Right lobe of liver (tissue), 6 donors: ENCODE data around the gene GRID1. TPM values are rescaled to one million over a fixed set of nuclear protein-coding genes. Genes with fewer than 3 reads are reported as not detected.

Experiments
- ATAC-seq, 4 donors: fragments of 200-7000 bp; cut with Tn5 transposase; one replicate each; pipeline ENCODE4 v1.9.1; 2020; ENCODE audit warnings: mild to moderate bottlenecking in 4 of 4, moderate library complexity in 4 of 4
- DNase-seq, 3 donors: peaks; one replicate each; pipeline ENCODE4 v3.0.0-alpha.2; 2020
- H3K27ac ChIP-seq, 3 donors: fragments of 200-600 bp; one replicate each; pipeline ENCODE4 v1.8.0; 2022
- H3K27me3 ChIP-seq, 2 donors: fragments of 200-600 bp; one replicate each; pipeline ENCODE4 v1.8.0; 2022
- H3K36me3 ChIP-seq, 4 donors: fragments of 200-600 bp; sonication (generic) in 1 of 4; one replicate each; pipeline versions ENCODE4 v1.5.1 to v1.8.0; 2017 to 2022; ENCODE audit warnings: control low read depth in 1 of 4
- H3K4me1 ChIP-seq, 4 donors: fragments of 200-600 bp; sonication (generic) in 1 of 4; one replicate each; pipeline versions ENCODE4 v1.5.1 to v1.8.0; 2017 to 2022; ENCODE audit warnings: control low read depth in 1 of 4
- H3K4me3 ChIP-seq, 3 donors: fragments of 200-600 bp; one replicate each; pipeline ENCODE4 v1.8.0; 2022
- H3K9me3 ChIP-seq, 4 donors: fragments of 200-600 bp; sonication (generic) in 1 of 4; one replicate each; pipeline versions ENCODE4 v1.5.1 to v1.8.0; 2017 to 2022; ENCODE audit warnings: control low read depth in 1 of 4
- CTCF ChIP-seq, 4 donors: fragments of 200-600 bp in 3 of 4; fragments of 450-650 bp in 1 of 4; IDR thresholded peaks; one replicate each; pipeline versions ENCODE4 v1.5.1 to v1.8.0; 2016 to 2022; ENCODE audit warnings: antibody characterized with exemption in 4 of 4, mild to moderate bottlenecking in 2 of 4
- POLR2A ChIP-seq: fragments of 450-650 bp; IDR thresholded peaks from one replicate; pipeline ENCODE4 v1.6.1; 2017; ENCODE audit warnings: antibody characterized with exemption, mild to moderate bottlenecking
- WGBS: methylation state at CpG from one replicate; pipeline ENCODE4 v1.1.6; 2018; ENCODE audit warnings: low coverage, low lambda C conversion rate; ENCODE audit not compliant: insufficient coverage; ENCODE audit errors: missing lambda C conversion rate; 5-methylcytosine and 5-hydroxymethylcytosine counted together
- intact Hi-C, 2 donors: fragments of 100-400 bp; cut with DNase I; formaldehyde crosslinking; loops; one replicate each; pipeline versions ENCODE4 v1.11.2 to v1.14.1; 2022
- total RNA-seq, 6 experiments: library from RNA; depleted of rRNA in 2 of 6; stranded (reverse); fragments of >200 nt in 2 of 6; fragmentation: NEBNext Ultra II Directional in 3 of 6; extraction: Animal tissue kit (Norgen Biotek cat#: 25700) in 3 of 6; gene quantifications; one replicate each; pipeline versions ENCODE4 v1.1.0 to v1.2.4, GENCODE V29; 2016 to 2023
- donor health status: DM: no; HTN: yes; CAD: no.
- donor health status: DM: no; HTN: no; CAD: no.
- donor health status: DM: no; HTN: no; CAD: no.
- donor health status: DM: no; HTN: yes; CAD: no.
- donor health status: DM: no; HTN: yes; CAD: no.

GRID1 gene
- total RNA-seq, 6 experiments from 2014 or later = 0.05 to 1.9 (median 0.81) TPM

- H3K4me3 ChIP-seq = no peak overlapping the region
- TF ChIP-seq CTCF (IDR thresholded peaks at IDR 0.05) = no peak
- TF ChIP-seq POLR2A = no peak
- no peaks in the 10 kb centered on the region for H3K9me3 ChIP-seq
- intact Hi-C loops = no loop called here
- peak in 1 of 3 donors; percentile 20 for DNase-seq
- 70% methylated on average over 2 of the region's 3 CpGs for WGBS
- no peaks in the 10 kb centered on the region for H3K4me1 ChIP-seq
- H3K27me3 ChIP-seq = no peaks in the 10 kb centered on the region
- H3K36me3 ChIP-seq = no peaks in the 10 kb centered on the region
- no peak for ATAC-seq
- H3K27ac ChIP-seq = no peak overlapping the region
These were observed 70.8 kb downstream of the GRID1 start for GRCh38 chr10:86295791-86296190.

GRCh38 chr10:86295351-86295750 is 71.2 kb downstream of the GRID1 start:
- DNase-seq (peak in 1 of 3 donors; percentile 20), ATAC-seq (no peak)
- WGBS = 80% methylated on average over 13 of the region's 14 CpGs
- TF ChIP-seq POLR2A (no peak), CTCF (IDR thresholded peaks at IDR 0.05) (no peak)
- no peak overlapping the region for H3K27ac ChIP-seq
- H3K27me3 ChIP-seq = no peaks in the 10 kb centered on the region
- H3K9me3 ChIP-seq = no peaks in the 10 kb centered on the region
- H3K36me3 ChIP-seq = no peaks in the 10 kb centered on the region
- intact Hi-C loops = no loop called here
- no peak overlapping the region for H3K4me3 ChIP-seq
- H3K4me1 ChIP-seq = no peaks in the 10 kb centered on the region

GRCh38 chr10:86294346-86295265 is 72.0 kb downstream of the GRID1 start:
- WGBS = 67% methylated on average over 16 of the region's 16 CpGs
- intact Hi-C loops = no loop called here

GRCh38 chr10:86293396-86293791 is 73.2 kb downstream of the GRID1 start:
- intact Hi-C loops = no loop called here
- 5% methylated on average over 1 of the region's 2 CpGs for WGBS

More at GRCh38 chr10:86294346-86295265, 72.0 kb downstream of the GRID1 start:
- Histone ChIP-seq H3K27ac (no peak overlapping the region), H3K27me3 (no peaks in the 10 kb centered on the region), H3K4me1 (no peaks in the 10 kb centered on the region), H3K36me3 (no peaks in the 10 kb centered on the region), H3K9me3 (no peaks in the 10 kb centered on the region), H3K4me3 (no peak overlapping the region)
- DNase-seq = peak in 1 of 3 donors; percentile 23
- peak in 1 of 4 donors; percentile 6 for ATAC-seq
- no peak for TF ChIP-seq POLR2A
- TF ChIP-seq CTCF (IDR thresholded peaks at IDR 0.05) = no peak

More at GRCh38 chr10:86293396-86293791, 73.2 kb downstream of the GRID1 start:
- DNase-seq (no peak), ATAC-seq (no peak)
- Histone ChIP-seq H3K9me3 (no peaks in the 10 kb centered on the region), H3K4me3 (no peak overlapping the region), H3K4me1 (no peaks in the 10 kb centered on the region), H3K27ac (no peak overlapping the region), H3K27me3 (no peaks in the 10 kb centered on the region), H3K36me3 (no peaks in the 10 kb centered on the region)
- TF ChIP-seq POLR2A (no peak), CTCF (IDR thresholded peaks at IDR 0.05) (no peak)
